Stomach smooth muscle (tissue), 2 donors: ENCODE measurements around the gene MRC1.
A peak's percentile ranks its signal among the peaks of the same experiment; 100 is the strongest.

Source experiments
- H3K27ac ChIP-seq: one replicate; pipeline ENCODE4 v1.7.0; 2013; ENCODE audit warnings: mild to moderate bottlenecking, low read length, inconsistent platforms
- H3K27me3 ChIP-seq, 2 donors: one replicate each; pipeline ENCODE4 v1.7.0; 2013; ENCODE audit warnings: low read length in 2 of 2; ENCODE audit not compliant: insufficient read depth in 2 of 2, control insufficient read depth in 1 of 2
- H3K36me3 ChIP-seq, 2 donors: one replicate each; pipeline ENCODE4 v1.7.0; 2013; ENCODE audit warnings: low read length in 2 of 2; ENCODE audit not compliant: control insufficient read depth in 2 of 2, insufficient read depth in 2 of 2
- H3K4me1 ChIP-seq: one replicate; pipeline ENCODE4 v1.7.0; 2013; ENCODE audit warnings: low read length; ENCODE audit not compliant: control insufficient read depth, insufficient read depth
- H3K4me3 ChIP-seq, 2 donors: one replicate each; pipeline ENCODE4 v1.7.0; 2013; ENCODE audit warnings: low read length in 2 of 2
- H3K9ac ChIP-seq, 2 donors: one replicate each; pipeline ENCODE4 v1.7.0; 2013; ENCODE audit warnings: low read length in 2 of 2, mild to moderate bottlenecking in 1 of 2
- H3K9me3 ChIP-seq, 2 donors: one replicate each; pipeline ENCODE4 v1.7.0; 2013; ENCODE audit warnings: low read length in 2 of 2; ENCODE audit not compliant: control insufficient read depth in 2 of 2
- donor health status: healthy.
- donor health status: Pancreatic carcinoma.

The MRC1 gene

DNA sequence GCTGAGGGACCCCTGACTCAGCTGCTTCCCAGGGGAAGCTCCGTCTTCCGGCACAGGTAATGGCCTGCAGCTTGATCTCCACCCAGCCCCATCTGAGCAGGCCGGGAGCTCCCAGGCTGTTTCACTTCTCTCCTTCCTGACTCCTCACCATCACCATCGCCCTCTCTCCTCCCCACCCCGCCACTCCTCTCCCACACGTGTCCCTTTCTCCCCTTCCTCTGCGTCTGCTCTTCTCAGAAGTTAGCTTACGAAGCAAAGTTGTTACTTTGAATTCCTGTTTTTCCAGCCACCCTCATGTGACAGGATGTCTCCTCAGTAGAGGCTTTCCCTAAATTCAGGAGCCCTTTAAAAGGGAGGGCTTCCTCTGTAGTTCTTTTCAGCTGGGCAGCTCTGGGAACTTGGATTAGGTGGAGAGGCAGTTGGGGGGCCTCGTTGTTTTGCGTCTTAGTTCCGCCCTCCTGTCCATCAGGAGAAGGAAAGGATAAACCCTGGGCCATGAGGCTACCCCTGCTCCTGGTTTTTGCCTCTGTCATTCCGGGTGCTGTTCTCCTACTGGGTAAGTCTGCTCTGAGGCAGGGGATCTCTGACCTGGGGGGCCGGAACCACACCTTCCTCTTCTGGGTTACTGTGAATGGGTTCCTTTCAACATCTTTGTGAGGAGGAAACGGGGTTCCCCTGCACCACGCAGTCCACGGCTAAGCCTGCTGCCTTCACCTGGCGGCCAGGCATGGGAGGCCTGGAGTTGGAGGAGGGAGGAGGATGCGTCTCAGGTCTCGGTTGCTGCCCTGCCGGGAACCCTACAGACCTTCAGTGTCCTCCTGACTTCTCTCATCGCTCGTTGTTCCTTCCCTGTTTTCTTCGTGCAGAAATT is at the start of gene MRC1:
MRC1 (plus strand) TSS at position 378 of the 871 bp plus-strand sequence; CDS start at position 496, 118 bp downstream.
- Histone ChIP-seq H3K9ac (no peak within 1 kb of the TSS), H3K27ac (no peak within 1 kb of the TSS), H3K27me3 (peaks cover 0 to 6% of the 10 kb centered on the region in 2 donors), H3K4me3 (peak within 1 kb of the TSS in 1 of 2 donors; percentile 22), H3K4me1 (no peaks in the 10 kb centered on the region), H3K36me3 (no peaks in the 10 kb centered on the region), H3K9me3 (no peaks in the 10 kb centered on the region)

DNA sequence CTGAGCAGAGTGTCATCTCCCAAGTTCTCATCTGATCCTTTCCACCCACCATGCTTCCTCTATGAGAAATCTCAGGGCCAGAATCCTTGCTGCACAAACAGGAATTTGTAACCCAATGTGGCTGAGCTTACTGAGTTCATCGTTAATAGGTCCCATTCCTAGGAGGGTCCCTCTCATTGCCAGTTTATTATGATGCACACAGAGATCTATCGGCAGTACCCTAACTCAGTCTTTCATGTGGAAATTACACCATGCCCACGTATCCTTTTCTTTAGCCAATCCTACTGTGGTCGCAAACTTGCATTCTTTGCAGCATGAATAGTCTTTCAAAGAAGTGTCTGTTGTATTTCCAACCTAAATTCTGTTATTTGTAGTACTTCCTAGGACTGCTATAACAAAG is 45.0 kb upstream of the MRC1 start:
- Histone ChIP-seq H3K4me1 (no peaks in the 10 kb centered on the region), H3K9me3 (no peaks in the 10 kb centered on the region), H3K9ac (no peak overlapping the region), H3K27me3 (no peaks in the 10 kb centered on the region), H3K4me3 (no peak overlapping the region), H3K36me3 (no peaks in the 10 kb centered on the region), H3K27ac (no peak overlapping the region)

DNA sequence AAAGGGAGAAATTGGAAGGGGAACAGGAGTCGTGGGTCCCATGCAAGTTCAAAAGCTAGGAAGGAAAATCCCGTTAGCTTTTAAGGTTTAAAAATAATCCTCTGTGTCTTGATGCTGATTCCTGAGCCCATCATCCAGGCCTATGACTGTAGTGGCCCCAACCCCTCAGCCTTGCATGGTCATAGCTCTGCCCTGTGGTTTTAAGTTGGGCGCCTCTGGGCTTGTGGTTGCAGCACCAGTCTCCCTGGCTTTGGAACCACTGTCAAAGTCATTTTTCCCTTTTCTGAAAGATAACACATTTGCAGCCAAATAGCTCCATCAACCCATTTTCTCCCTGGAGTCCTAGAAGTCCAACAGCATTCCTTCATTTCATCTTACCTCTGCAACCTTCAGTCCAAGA is 43.5 kb upstream of the MRC1 start:
- Histone ChIP-seq H3K27me3 (no peaks in the 10 kb centered on the region), H3K4me3 (no peak overlapping the region), H3K4me1 (no peaks in the 10 kb centered on the region), H3K27ac (no peak overlapping the region), H3K9me3 (no peaks in the 10 kb centered on the region), H3K36me3 (no peaks in the 10 kb centered on the region), H3K9ac (no peak overlapping the region)

DNA sequence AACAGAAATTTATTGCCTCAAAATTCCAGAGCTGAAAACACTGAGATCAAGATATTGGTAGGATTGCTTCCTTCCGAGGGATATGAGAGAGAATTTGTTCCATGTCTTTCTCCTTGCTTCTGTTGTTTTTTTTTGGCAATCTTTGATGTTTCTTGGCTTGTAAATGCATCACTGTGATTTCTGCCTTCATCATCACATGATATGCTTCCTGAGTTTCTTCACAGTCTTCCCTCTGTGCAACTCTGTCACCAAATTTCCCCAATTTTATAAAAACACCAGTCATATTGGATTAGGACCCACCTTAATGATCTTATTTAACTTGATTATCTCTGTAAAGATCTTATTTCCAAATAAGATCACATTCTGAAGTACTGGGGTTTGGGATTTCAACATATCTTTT is 42.4 kb upstream of the MRC1 start:
- Histone ChIP-seq H3K36me3 (no peaks in the 10 kb centered on the region), H3K4me3 (no peak overlapping the region), H3K9me3 (no peaks in the 10 kb centered on the region), H3K4me1 (no peaks in the 10 kb centered on the region), H3K27ac (no peak overlapping the region), H3K9ac (no peak overlapping the region), H3K27me3 (no peaks in the 10 kb centered on the region)

DNA sequence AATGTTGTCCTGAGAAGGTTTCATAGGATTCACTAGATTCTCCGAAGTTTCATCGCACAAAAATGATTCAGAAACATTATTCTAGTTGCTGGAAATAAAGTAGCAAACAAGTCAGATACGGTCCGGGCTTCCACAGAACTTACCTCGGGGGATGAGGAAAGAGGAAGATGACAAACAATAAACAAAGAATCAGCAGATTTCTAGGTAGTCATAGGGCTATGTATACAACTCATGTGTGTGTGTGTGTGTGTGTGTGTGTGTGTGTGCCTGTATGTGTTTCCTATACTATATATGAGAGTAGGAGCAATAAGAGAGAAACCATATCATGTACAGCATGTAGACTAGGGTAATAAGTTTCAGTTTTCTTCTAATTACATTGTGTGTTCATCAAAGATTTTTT is 40.7 kb upstream of the MRC1 start:
- no peak overlapping the region for H3K4me3 ChIP-seq

DNA sequence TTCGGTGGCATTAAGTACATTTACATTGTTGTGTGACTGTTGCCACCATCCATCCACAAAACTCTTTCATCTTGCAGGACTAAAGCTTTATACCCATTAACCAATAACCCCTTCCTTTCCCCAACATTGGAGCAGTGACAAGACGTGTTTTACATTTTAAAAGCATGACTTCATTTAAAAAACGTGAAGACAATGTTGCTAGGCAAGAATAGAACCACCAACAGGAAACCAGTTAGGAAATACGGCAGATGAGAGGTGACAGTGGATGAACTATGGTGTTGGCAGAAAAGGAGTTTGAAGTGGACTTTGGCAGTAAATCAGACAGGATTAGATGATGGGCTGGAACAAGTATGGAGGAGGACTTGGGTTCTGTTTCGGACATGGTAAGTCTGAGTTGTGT is 40.2 kb upstream of the MRC1 start:
- no peaks in the 10 kb centered on the region for H3K36me3 ChIP-seq
- no peak overlapping the region for H3K9ac ChIP-seq
- no peaks in the 10 kb centered on the region for H3K27me3 ChIP-seq
- H3K27ac ChIP-seq: no peak overlapping the region
- no peaks in the 10 kb centered on the region for H3K4me1 ChIP-seq
- no peaks in the 10 kb centered on the region for H3K9me3 ChIP-seq
- no peak overlapping the region for H3K4me3 ChIP-seq

More for the DNA sequence above, 40.7 kb upstream of the MRC1 start:
- Histone ChIP-seq H3K27ac (no peak overlapping the region), H3K4me1 (no peaks in the 10 kb centered on the region), H3K36me3 (no peaks in the 10 kb centered on the region), H3K27me3 (no peaks in the 10 kb centered on the region), H3K9ac (no peak overlapping the region), H3K9me3 (no peaks in the 10 kb centered on the region)

DNA sequence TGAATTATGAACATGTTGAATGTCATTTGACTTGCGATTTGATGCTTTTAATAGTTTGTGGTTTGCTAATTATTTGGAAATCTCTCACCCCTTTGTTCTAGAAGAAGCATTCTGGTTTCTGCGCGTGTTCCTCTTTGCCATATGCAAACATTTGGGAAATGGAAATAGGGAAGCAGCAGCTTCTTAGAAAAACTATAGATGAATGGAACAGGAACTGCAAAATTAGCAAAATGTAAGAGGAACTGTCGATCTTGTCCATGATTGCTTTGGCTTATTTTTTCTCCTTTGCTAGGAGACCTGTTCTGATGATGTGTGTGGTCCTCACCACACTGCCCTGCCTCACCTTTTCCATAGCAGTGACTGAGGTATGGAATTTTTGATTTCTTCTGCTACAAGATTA is 38.1 kb upstream of the MRC1 start:
- Histone ChIP-seq H3K4me1 (no peaks in the 10 kb centered on the region), H3K27ac (no peak overlapping the region), H3K9me3 (no peaks in the 10 kb centered on the region), H3K9ac (no peak overlapping the region), H3K27me3 (no peaks in the 10 kb centered on the region), H3K36me3 (no peaks in the 10 kb centered on the region), H3K4me3 (no peak overlapping the region)

DNA sequence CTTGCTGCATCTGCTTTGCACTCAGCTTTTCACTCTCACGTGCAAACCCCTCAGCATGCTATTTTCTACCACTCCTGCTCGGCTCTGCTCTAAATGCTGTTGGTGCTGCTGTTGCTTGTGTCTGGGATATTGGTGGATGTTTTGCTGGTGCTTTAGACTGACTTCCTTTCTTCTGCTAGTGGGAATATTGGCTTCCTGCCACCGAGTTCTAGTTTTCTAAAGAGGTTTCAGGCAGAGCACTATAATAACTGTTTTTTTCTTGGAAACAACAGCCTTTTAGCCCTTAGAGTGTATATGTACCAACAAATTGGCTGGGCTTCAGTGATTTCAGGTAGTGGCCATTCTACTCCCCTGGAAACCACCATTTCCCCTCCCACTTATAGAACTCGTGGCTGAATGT is 29.4 kb upstream of the MRC1 start:
- no peaks in the 10 kb centered on the region for H3K9me3 ChIP-seq
- no peaks in the 10 kb centered on the region for H3K27me3 ChIP-seq
- no peak overlapping the region for H3K4me3 ChIP-seq
- no peaks in the 10 kb centered on the region for H3K4me1 ChIP-seq
- no peak overlapping the region for H3K9ac ChIP-seq
- H3K27ac ChIP-seq: no peak overlapping the region
- no peaks in the 10 kb centered on the region for H3K36me3 ChIP-seq

DNA sequence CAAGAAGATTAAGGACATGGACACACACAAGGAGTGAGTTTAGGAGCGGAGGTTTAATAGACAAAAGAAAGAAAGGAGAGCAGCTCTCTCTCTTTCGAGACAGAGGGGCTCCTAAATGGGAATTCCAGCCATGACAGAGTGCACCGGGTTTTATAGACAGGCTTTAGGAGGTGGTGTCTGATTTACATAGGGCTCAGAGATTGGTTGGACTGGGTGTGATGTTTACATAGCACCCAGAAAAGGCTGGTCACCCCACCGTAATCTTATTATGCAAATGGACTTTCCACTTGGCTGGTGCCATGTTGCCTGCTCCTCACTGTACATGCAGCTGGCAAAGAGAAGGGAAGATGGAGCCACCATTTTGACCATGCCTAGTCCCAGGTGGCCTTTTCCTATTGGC is 28.4 kb upstream of the MRC1 start:
- Histone ChIP-seq H3K27me3 (no peaks in the 10 kb centered on the region), H3K27ac (no peak overlapping the region), H3K9ac (no peak overlapping the region), H3K4me3 (no peak overlapping the region), H3K4me1 (no peaks in the 10 kb centered on the region), H3K9me3 (no peaks in the 10 kb centered on the region), H3K36me3 (no peaks in the 10 kb centered on the region)

DNA sequence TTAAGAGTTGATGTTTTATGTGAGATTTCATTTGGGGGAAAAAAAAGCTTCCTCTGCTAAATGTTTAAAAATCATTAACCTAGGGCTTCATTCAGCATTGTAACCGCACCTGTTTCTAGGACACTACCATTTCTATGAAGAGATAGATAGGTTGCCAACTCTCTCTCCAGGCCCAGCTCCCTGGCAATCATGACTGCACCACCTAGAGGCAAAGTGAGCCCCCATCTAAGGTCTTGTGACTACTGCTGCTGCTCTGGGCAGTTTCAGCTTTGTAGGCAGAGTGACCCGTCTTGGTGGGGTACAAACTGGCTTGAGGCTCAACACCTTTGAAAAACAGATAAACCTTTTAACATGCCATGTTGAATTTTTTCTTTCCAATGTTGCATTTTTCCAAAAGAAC is 27.3 kb upstream of the MRC1 start:
- no peaks in the 10 kb centered on the region for H3K27me3 ChIP-seq
- H3K4me3 ChIP-seq: no peak overlapping the region
- H3K36me3 ChIP-seq: no peaks in the 10 kb centered on the region
- H3K27ac ChIP-seq: no peak overlapping the region
- H3K9ac ChIP-seq: no peak overlapping the region
- no peaks in the 10 kb centered on the region for H3K4me1 ChIP-seq
- H3K9me3 ChIP-seq: no peaks in the 10 kb centered on the region

DNA sequence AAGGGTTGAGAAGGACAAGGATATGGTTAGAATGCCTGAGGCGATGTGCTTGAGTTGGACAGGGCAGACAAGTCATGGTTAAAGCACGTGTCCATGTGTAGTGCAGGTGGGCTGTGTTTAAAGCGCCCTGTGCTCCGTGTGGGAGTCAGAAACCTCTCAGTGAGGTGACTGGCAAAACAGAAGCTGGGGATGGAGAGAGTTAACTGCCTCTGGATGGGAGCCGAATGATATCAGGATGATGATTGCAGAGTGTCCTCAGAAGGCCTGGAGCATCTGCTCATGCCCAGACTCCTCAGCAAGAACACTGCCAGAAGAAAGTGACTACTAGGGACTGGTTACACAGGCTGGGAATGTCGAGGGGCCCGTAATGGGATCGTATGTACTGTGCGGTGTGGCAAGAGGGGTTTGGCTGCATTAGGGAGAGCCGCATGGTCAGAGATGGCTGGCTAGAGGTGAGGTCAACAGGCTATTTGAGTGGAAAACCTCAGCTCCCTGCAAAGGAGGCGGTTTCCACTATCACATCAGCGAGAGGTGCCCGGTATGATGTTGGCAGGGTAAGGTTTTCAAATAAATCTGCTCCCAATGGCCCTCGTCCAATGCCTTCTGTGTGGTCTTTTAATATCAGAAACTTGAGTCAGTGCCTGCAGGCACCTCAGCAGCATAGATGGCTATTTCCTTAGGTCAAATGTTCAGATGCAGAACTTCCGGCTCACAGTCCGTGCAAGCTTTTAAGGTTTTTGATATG is 26.1 kb upstream of the MRC1 start:
- Histone ChIP-seq H3K4me3 (no peak overlapping the region), H3K27ac (no peak overlapping the region), H3K36me3 (no peaks in the 10 kb centered on the region), H3K9ac (no peak overlapping the region), H3K27me3 (no peaks in the 10 kb centered on the region), H3K9me3 (no peaks in the 10 kb centered on the region), H3K4me1 (no peaks in the 10 kb centered on the region)
